LNCAP (cell line): ENCODE results near the gene FADS6.

Experiments used
- TF ChIP-seq, protein P1 (sequence below): fragments of 450-650 bp; IDR thresholded peaks from 2 replicates; pipeline ENCODE4 v1.5.1; 2017; ENCODE audit warnings: mild to moderate bottlenecking

FADS6 gene

DNA sequence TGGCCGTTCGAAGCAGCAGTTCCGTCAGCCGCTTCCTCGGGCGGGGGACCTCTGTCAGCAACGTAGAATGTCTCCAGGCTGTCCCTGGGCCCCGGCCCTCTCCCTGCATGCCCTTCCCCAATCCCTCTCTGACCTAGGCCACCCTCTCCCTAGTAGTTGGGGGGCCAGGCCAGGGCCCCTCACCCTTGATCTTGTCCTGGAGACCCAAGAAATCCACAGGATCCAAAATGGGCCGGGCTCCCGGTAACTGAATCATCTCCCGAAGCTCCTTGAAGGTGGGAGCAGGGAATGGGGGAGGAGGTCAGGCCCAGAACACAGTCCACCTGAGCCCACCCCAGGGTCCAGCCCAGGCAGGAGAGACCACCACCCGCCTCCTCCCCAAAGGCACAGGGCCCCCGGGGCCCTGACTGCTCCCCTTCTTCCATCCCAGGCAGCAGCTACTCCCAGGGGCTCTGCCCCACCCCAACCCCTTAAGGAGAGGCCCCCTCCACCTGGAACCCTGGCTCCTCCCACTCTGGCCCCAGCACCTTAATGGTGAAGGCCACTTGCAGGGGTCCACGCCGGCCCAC is 29.1 kb downstream of the FADS6 start:
- TF ChIP-seq, protein P1, sequence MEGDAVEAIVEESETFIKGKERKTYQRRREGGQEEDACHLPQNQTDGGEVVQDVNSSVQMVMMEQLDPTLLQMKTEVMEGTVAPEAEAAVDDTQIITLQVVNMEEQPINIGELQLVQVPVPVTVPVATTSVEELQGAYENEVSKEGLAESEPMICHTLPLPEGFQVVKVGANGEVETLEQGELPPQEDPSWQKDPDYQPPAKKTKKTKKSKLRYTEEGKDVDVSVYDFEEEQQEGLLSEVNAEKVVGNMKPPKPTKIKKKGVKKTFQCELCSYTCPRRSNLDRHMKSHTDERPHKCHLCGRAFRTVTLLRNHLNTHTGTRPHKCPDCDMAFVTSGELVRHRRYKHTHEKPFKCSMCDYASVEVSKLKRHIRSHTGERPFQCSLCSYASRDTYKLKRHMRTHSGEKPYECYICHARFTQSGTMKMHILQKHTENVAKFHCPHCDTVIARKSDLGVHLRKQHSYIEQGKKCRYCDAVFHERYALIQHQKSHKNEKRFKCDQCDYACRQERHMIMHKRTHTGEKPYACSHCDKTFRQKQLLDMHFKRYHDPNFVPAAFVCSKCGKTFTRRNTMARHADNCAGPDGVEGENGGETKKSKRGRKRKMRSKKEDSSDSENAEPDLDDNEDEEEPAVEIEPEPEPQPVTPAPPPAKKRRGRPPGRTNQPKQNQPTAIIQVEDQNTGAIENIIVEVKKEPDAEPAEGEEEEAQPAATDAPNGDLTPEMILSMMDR: no peak

DNA sequence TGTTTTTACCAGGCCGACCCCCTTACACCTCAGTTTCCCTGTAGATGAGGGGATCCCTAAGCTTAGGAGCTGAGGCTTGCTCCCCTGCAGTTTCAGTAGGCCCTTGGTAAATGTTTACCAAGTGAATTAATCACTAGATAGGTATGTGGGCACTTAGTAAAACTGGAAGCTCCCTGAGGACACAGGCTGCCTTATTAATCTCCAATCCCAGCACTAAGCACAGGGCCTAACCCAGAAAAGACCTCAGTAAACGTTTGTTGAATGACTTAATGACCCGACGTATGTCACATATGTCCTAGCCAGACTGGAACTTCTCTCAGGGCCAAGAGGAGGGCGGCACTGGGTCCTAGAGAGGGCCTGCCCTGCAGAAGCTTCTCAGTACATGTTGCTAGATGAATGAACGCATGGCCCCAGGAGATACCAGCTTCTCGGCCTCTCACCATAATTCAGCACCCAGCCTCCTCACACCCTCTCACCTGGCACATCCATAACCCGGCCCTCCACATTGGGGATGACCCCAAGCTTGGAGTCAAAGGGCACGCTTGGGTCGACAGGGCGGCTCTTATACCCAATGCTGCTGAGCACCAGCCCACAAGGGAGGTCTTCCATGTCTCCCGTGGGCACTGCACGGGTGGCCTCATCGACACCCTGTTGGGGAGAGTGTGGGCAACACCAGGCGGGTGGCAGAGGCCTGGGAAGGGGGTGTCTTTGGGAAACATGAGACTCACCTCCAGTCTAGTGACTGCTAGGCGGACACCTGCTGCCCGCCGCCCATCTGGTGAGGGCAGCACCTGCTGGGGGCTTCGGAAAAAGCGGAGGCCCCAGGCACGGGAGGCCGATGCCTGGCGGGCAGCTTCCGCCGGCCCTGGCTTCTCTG is 29.8 kb downstream of the FADS6 start:
- TF ChIP-seq, protein P1: no peak

DNA sequence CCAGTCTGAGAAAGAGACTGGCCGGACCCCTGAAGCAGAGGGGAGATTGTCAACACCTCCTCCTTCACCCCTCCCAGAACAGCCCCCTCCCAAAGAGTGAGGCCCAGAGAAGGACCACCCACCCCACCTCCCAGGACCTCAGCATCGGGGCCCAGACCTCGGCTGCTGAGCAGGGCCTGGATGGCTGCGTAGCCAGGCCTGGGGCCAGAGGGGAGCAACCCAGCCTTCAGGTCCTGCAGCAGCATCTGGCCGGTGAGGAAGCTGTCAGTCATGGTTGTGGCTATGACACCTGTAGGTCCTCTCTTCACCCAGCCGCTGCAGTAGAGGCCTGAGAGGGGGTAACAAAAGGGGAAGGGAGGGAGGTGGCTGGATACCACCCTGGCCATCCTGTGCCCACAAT is 30.5 kb downstream of the FADS6 start:
- TF ChIP-seq, protein P1: no peak

DNA sequence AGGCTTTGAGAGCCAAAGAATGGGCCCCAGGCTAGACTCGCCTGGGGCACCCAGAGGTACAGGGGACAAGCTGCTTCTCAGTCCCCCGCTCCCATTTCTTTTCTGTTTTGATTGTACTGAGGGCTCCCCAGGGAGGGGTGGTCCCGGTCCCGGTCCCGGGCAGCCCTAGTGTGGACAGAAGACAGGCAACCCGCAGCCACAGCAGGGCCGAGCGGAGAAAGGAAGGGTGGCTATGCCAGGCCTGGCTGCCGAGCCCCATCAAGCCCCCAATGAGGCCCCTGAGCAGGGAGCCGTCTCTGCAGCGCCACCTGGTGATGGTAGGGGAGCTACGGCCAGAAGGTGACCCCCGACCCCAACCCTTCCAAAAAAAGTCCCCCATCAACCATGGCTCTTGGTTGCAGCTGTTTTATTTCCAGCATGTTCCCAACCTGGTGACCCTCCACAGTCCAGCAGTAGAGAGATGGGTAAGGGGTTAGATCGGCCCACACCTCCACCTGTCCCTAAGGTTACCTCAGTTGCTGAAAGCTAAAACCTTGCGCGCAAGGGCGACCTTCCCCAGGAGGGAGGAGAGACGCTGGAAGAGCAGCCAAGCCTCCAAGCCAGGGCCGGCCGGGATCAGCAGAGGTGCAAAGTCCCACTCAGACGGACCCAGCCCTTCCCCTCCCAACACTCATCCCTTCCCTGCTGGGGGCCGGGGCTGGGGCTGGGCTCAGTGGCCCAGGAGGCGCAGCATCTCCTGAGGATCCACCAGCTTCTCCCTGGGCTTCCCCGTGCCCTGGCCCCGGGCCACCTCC is 31.1 kb downstream of the FADS6 start:
- TF ChIP-seq, protein P1: peak; percentile 77

DNA sequence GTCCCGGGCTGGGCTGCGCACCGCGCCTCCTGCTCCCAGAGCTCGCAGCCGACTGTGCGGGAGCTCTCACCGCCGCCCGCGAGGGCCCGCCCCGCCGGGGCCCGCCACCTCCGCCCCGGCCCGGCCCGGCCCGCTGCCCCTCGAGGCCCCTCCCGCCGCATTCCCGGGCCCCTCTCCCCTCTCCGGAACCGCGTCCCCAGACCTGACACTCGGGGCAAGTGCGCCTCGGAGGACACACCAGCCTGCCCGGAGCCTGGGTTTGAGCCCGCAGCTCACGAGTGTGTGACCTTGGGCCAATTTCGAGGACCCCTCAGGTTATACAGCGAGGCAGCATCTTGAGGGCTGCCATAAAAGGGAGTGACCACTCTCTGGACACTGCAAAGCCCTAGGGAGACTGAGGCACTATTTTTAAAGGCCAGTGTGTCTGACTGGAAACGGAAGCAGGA is 31.7 kb downstream of the FADS6 start:
- TF ChIP-seq, protein P1: no peak

DNA sequence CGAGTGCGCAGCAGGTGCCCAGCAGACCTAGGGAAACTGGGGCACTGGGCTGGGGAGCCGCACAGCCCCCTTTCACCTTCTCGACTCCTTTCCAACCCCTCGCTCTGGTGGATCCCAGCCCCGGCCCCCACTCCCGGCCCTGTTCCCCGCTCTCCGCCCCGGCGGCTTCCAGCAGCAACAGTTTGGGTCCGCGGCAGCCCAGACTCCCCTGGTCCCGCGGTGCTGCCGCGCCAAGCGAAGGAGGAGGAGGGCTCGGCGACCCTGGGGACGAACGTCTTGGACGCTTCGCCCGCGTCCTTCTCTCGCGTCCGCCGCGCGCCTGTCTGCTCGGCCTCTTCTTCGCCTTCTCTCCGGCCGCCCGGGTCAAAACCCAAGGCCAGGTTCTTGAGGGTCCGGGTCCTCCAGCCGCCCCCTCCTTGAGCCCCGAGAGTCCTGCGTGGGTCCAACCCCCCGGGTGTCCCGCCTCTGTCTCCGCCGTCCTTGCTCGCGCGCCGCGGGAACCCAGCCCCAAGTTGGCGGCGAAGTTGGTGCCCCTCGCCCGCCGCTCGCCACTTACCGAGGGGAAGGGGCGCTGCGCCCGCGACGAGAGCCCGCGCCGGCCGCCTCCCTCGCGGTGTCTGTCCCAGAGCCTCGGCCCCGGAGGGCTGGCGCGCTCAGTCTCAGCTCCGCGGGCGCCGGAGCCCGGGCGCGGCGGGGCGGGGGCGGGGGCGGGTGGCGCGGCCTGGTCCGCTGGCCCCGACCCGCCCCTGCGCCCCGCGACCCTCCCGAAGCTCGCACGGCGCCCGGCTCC is 32.4 kb downstream of the FADS6 start:
- TF ChIP-seq, protein P1: no peak
